ENCODE data around the gene ASIC4. TPM values are rescaled to one million over a fixed set of nuclear protein-coding genes. Genes with fewer than 3 reads are reported as not detected.

The ASIC4 gene
- total and polyA plus RNA-seq, 12 donors: 0.15 to 0.43 (median 0.20) TPM; not detected in 7

GRCh38 chr2:219569635-219570034 is 55.4 kb downstream of the ASIC4 start:
- H3K9me3 ChIP-seq: no peaks in the 10 kb centered on the region
- ATAC-seq: no peak
- peaks cover 0 to 43% (median 8%) of the 10 kb centered on the region in 9 donors for H3K36me3 ChIP-seq
- WGBS, 2 donors: 70 to 75% methylated on average over 6 of the region's 6 CpGs
- peaks cover 0 to 38% (median 0%) of the 10 kb centered on the region in 7 donors for H3K27me3 ChIP-seq
- no peak for DNase-seq
- intact Hi-C loops (cut with DNase I): loop anchor here in 5 of 10 donors (2.0 to 10.0 kb wide), 7 partner anchors 27 to 73 kb away; partner anchors contain the start of genes CHPF (in 2 of the 5), SLC4A3 (in 2 of the 5) and STK11IP (in 1 of the 5)
- H3K4me3 ChIP-seq: peak overlapping the region in 7 of 10 donors; percentile 64 to 75 (median 70)
- peaks cover 2 to 34% (median 13%) of the 10 kb centered on the region in 9 donors for H3K4me1 ChIP-seq
- H3K27ac ChIP-seq: peak overlapping the region in 6 of 10 donors; percentile 65 to 95 (median 92)
- no peak for TF ChIP-seq CTCF (IDR thresholded peaks at IDR 0.05)

GRCh38 chr2:219570194-219570923 is 56.1 kb downstream of the ASIC4 start:
- peak in 5 of 8 donors; percentile 12 to 36 (median 29) for ATAC-seq
- Histone ChIP-seq H3K4me3 (peak overlapping the region; percentile 9 to 95 (median 70)), H3K36me3 (peaks cover 0 to 36% (median 7%) of the 10 kb centered on the region in 9 donors), H3K27me3 (peaks cover 0 to 38% (median 0%) of the 10 kb centered on the region in 7 donors), H3K27ac (peak overlapping the region; percentile 65 to 95 (median 88)), H3K4me1 (peaks cover 2 to 34% (median 13%) of the 10 kb centered on the region in 9 donors), H3K9me3 (no peaks in the 10 kb centered on the region)
- peak in 1 of 2 donors; percentile 52 for DNase-seq
- intact Hi-C loops (cut with DNase I): loop anchor here in 4 of 10 donors (2.0 to 5.0 kb wide), 6 partner anchors 26 to 72 kb away; partner anchors contain the start of genes CHPF (in 2 of the 4), SLC4A3 (in 1 of the 4) and STK11IP (in 1 of the 4)
- peak in 1 of 9 donors; percentile 20 for TF ChIP-seq CTCF (IDR thresholded peaks at IDR 0.05)
- WGBS, 2 donors: 6 to 12% methylated on average over 89 to 95 of the region's 95 CpGs

GRCh38 chr2:219570924-219571310 is 56.6 kb downstream of the ASIC4 start:
- Histone ChIP-seq H3K4me1 (peaks cover 2 to 38% (median 13%) of the 10 kb centered on the region in 9 donors), H3K9me3 (no peaks in the 10 kb centered on the region), H3K4me3 (peak overlapping the region in 9 of 10 donors; percentile 64 to 95 (median 70)), H3K27me3 (peaks cover 0 to 38% (median 0%) of the 10 kb centered on the region in 7 donors), H3K27ac (peak overlapping the region; percentile 65 to 95 (median 88)), H3K36me3 (peaks cover 0 to 31% (median 7%) of the 10 kb centered on the region in 9 donors)
- TF ChIP-seq CTCF (IDR thresholded peaks at IDR 0.05): no peak
- intact Hi-C loops (cut with DNase I): loop anchor here in 5 of 10 donors (1.0 to 5.0 kb wide), 7 partner anchors 26 to 71 kb away; partner anchors contain the start of genes CHPF (in 2 of the 5), SLC4A3 (in 1 of the 5) and STK11IP (in 1 of the 5)
- 0 to 1% methylated on average over 33 to 55 of the region's 55 CpGs for WGBS, 2 donors
- ATAC-seq: peak in 3 of 8 donors; percentile 2 to 38 (median 6)
- DNase-seq: peak in 1 of 2 donors; percentile 41
